Aorta (tissue), 5 donors: ENCODE results near the gene AKR1D1. TPM values are rescaled to one million over a fixed set of nuclear protein-coding genes. Genes with fewer than 3 reads are reported as not detected.

ENCODE experiments used
- ATAC-seq: fragments of 200-7000 bp; cut with Tn5 transposase; one replicate; pipeline ENCODE4 v1.9.1; 2022; ENCODE audit warnings: moderate library complexity; ENCODE audit not compliant: low FRiP score
- DNase-seq, 2 donors: peaks; one replicate each; pipeline ENCODE4 v3.0.0-alpha.2; 2020
- H3K27ac ChIP-seq, 2 donors: one replicate each; pipeline ENCODE4 v1.5.1; 2013; ENCODE audit warnings: low read length in 2 of 2, mild to moderate bottlenecking in 2 of 2, moderate library complexity in 2 of 2, control low read depth in 1 of 2, inconsistent platforms in 1 of 2, low read depth in 1 of 2
- H3K27me3 ChIP-seq, 2 donors: one replicate each; pipeline ENCODE4 v1.6.1; 2013; ENCODE audit warnings: control low read depth in 1 of 2, low read length in 1 of 2, mild to moderate bottlenecking in 1 of 2, moderate library complexity in 1 of 2; ENCODE audit not compliant: insufficient read depth in 2 of 2, control insufficient read depth in 1 of 2
- H3K36me3 ChIP-seq, 2 donors: one replicate each; pipeline ENCODE4 v1.6.1; 2013; ENCODE audit warnings: control low read depth in 1 of 2, low read length in 1 of 2, mild to moderate bottlenecking in 1 of 2; ENCODE audit not compliant: insufficient read depth in 2 of 2, control insufficient read depth in 1 of 2
- H3K4me1 ChIP-seq, 2 donors: one replicate each; pipeline ENCODE4 v1.6.1; 2013; ENCODE audit warnings: low read length in 2 of 2, control low read depth in 1 of 2, mild to moderate bottlenecking in 1 of 2, moderate library complexity in 1 of 2; ENCODE audit not compliant: insufficient read depth in 2 of 2, control insufficient read depth in 1 of 2
- H3K4me3 ChIP-seq, 2 donors: one replicate each; pipeline ENCODE4 v1.5.1; 2013; ENCODE audit warnings: low read length in 2 of 2, control low read depth in 1 of 2, mild to moderate bottlenecking in 1 of 2
- H3K9me3 ChIP-seq: one replicate; pipeline ENCODE4 v1.6.1; 2013; ENCODE audit warnings: mild to moderate bottlenecking, low read length; ENCODE audit not compliant: control insufficient read depth
- WGBS, 2 donors: extraction: QIAGEN DNeasy Blood & Tissue Kit; methylation state at CpG; one replicate each; pipeline ENCODE4 v1.1.7; 2013; 5-methylcytosine and 5-hydroxymethylcytosine counted together
- intact Hi-C, 2 donors: fragments of 100-400 bp; cut with DNase I; formaldehyde crosslinking; loops; one replicate each; pipeline versions ENCODE4 v1.14.2 to v1.15.0; 2022
- polyA plus RNA-seq, 2 donors: library from polyadenylated mRNA; stranded (reverse); fragments of 200-250 nt; gene quantifications; one replicate each; pipeline ENCODE4 v1.2.3, GENCODE V29; 2013
- total RNA-seq, 2 donors: library from RNA; stranded (reverse); fragmentation: NEBNext Ultra II Directional; extraction: Animal tissue kit (Norgen Biotek cat#: 25700); gene quantifications; one replicate each; pipeline ENCODE4 v1.2.1, GENCODE V29; 2021
- donor health status: healthy with polysubstance abuse.
- donor health status: Bipolar disorder and iron deficiency.
- donor health status: DM: no; HTN: no; CAD: no.
- donor health status: DM: no; HTN: no; CAD: no.
- donor health status: DM: yes; HTN: yes; CAD: no.

Gene AKR1D1
- total and polyA plus RNA-seq, 4 donors = not detected

DNA sequence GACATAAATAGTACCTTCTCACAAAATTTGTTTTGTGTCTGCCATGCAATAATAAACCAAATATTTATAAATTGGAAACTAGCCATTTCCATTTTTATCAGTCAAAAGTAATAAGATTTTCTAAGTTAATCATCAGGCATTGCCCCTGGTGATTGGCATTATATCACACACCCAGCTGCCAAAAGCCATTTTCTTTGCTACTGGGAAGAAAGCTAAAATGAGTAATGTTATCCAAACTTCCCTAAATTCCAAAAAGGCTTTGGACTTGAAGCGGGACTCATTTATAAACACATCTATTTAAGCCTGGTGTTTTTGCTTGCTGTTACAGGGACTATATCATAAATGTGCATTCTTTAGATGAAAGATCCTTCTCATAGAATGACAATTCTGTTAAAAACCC, 86.0 kb downstream of the AKR1D1 start:
- Histone ChIP-seq H3K4me1 (no peaks in the 10 kb centered on the region), H3K27ac (no peak overlapping the region), H3K9me3 (peaks cover 3% of the 10 kb centered on the region), H3K4me3 (no peak overlapping the region), H3K36me3 (no peaks in the 10 kb centered on the region), H3K27me3 (no peaks in the 10 kb centered on the region)
- DNase-seq (no peak), ATAC-seq (no peak)
- intact Hi-C loops = no loop called here
- 9 to 19% methylated on average over 1 of the region's 1 CpG for WGBS, 2 donors

DNA sequence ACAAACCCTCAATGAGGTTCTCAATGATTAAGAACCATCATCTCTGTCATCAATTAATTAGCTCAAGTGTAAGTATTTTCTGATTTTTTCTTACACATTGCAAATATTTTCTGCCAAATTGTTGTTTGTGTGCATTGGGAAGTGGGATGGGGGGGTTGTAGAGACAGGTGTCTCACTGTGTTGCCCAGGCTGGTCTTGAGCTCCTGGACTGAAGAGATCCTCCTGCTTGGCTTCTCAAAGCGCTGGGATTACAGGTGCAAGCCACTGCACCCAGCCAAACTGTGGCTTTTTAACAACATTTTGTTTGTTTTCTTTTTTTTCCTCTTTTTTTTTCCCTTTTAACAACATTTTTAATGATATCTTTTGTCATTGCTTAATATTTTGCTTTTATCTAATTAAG, 87.5 kb downstream of the AKR1D1 start:
- Histone ChIP-seq H3K4me1 (no peaks in the 10 kb centered on the region), H3K4me3 (no peak overlapping the region), H3K36me3 (no peaks in the 10 kb centered on the region), H3K27ac (no peak overlapping the region), H3K9me3 (peaks cover 4% of the 10 kb centered on the region), H3K27me3 (no peaks in the 10 kb centered on the region)
- intact Hi-C loops = no loop called here
- ATAC-seq (no peak), DNase-seq (no peak)
- WGBS, 2 donors = 90 to 97% methylated on average over 1 of the region's 1 CpG

DNA sequence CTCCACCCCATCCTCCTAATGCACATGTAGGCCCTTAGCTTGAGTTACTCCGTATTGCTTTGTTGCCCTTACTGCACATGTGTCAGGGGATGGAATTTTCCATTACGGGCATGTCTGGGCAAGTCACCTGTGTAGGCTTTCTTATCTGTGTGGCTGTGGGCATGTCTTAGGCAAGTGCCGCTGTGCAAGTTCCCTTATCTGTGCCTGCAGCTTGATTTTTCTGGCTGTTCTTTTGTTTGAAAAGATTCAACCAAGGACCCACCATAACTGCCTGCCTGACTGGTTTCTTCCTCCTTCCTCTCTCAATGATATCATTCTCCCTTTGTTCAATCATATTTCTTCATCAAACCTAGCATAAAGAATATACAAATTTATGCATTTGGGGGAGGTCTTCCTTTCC, 88.5 kb downstream of the AKR1D1 start:
- DNase-seq (no peak), ATAC-seq (no peak)
- no peak overlapping the region for H3K27ac ChIP-seq
- H3K9me3 ChIP-seq = peaks cover 4% of the 10 kb centered on the region
- 90 to 93% methylated on average over 3 of the region's 3 CpGs for WGBS, 2 donors
- no peak overlapping the region for H3K4me3 ChIP-seq
- H3K36me3 ChIP-seq = no peaks in the 10 kb centered on the region
- intact Hi-C loops = no loop called here
- H3K27me3 ChIP-seq = no peaks in the 10 kb centered on the region
- H3K4me1 ChIP-seq = no peaks in the 10 kb centered on the region

DNA sequence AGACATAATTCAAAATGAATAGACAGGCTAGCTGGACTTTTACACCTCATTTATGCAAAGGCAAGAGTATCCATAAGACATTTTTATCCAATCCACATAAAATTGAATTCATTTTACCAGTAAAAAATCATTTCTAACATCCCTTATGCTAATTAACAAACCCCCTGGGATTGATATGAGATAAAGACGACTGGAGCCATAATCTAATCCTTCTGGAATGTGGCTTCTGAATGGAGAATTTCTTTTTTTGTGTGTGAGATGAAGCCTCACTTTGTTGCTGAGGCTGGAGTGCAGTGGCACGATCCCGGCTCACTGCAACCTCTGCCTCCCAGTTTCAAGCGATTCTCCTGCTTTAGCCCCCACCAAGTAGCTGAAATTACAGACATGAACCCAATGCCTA, 90.4 kb downstream of the AKR1D1 start:
- Histone ChIP-seq H3K4me1 (no peaks in the 10 kb centered on the region), H3K36me3 (no peaks in the 10 kb centered on the region), H3K9me3 (peaks cover 4% of the 10 kb centered on the region), H3K4me3 (no peak overlapping the region), H3K27ac (no peak overlapping the region), H3K27me3 (no peaks in the 10 kb centered on the region)
- no peak for DNase-seq
- ATAC-seq = no peak
- intact Hi-C loops = no loop called here
- WGBS, 2 donors = 45 to 53% methylated on average over 4 of the region's 4 CpGs

DNA sequence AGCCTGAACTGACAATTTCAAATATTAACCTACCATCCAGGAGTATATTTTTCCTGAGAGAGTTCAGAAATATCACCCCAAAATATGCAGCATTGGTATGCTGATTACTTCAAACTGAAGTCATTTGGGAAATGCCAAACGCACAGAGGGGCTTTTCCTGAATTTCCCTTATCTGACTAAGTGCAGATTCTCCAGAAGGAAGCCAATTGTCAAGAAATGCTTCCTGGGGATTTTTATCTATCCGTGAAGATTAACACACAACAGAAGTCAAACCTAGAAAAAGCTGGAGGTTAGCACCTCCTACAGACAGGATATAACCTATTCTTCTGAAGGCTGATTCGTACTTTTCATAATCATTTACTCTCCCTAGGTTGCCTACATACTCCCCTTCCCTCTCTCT, 91.0 kb downstream of the AKR1D1 start:
- Histone ChIP-seq H3K4me3 (no peak overlapping the region), H3K36me3 (no peaks in the 10 kb centered on the region), H3K9me3 (peaks cover 4% of the 10 kb centered on the region), H3K27me3 (no peaks in the 10 kb centered on the region), H3K4me1 (no peaks in the 10 kb centered on the region), H3K27ac (no peak overlapping the region)
- WGBS, 2 donors = 46 to 49% methylated on average over 3 of the region's 3 CpGs
- DNase-seq = no peak
- intact Hi-C loops = no loop called here
- no peak for ATAC-seq

DNA sequence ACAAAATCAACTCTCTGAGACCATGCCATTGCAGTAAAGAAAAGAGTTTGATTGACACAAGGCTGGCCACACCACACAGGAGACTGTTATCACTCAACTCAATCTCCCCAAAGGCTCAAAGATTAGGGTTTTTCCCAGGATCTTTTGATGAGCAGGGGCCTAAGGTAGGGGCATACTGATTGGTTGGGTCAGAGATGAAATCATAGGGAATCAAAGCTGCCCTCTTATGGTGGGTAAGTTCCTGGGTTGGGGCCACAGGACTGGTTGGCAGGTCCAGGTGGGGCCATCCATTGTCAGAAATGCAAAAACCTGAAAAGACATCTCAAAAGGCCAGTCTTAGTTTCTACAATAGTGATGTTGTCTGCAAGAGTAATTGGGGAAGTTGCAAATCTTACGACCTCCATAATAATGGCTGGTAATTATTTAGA, 91.6 kb downstream of the AKR1D1 start:
- no peak for DNase-seq
- 88 to 95% methylated on average over 1 of the region's 1 CpG for WGBS, 2 donors
- no peaks in the 10 kb centered on the region for H3K4me1 ChIP-seq
- no peaks in the 10 kb centered on the region for H3K27me3 ChIP-seq
- no peak for ATAC-seq
- H3K4me3 ChIP-seq = no peak overlapping the region
- no peaks in the 10 kb centered on the region for H3K36me3 ChIP-seq
- no peak overlapping the region for H3K27ac ChIP-seq
- intact Hi-C loops = no loop called here
- H3K9me3 ChIP-seq = peaks cover 4% of the 10 kb centered on the region

Other genes starting within 250 kb of the AKR1D1 start
- gene DGKI, start 229.5 kb upstream of the AKR1D1 start, total RNA-seq = 10 to 100 TPM in 1 of 2 donors, 1 to 10 TPM in 1; 6.8 to 11.3 TPM
- 1 to 10 TPM; 1.1 to 3.6 TPM for gene DGKI, start 229.5 kb upstream of the AKR1D1 start, polyA plus RNA-seq
- 100 to 1,000 TPM; 109 to 165 TPM for gene CREB3L2, start 74.4 kb upstream of the AKR1D1 start, total RNA-seq
- 10 to 100 TPM; 10.6 to 38.4 TPM for gene CREB3L2, start 74.4 kb upstream of the AKR1D1 start, polyA plus RNA-seq